ENCODE data around the gene CTNNBIP1. TPM values are rescaled to one million over a fixed set of nuclear protein-coding genes. Genes with fewer than 3 reads are reported as not detected.

The CTNNBIP1 gene
- total RNA-seq, 1 donor from 2014 or later, result 47.6 TPM

GRCh38 chr1:9846611-9847171 lies 63.4 kb downstream of the CTNNBIP1 start:
- DNase-seq, result no peak
- Histone ChIP-seq H3K27ac (no peak overlapping the region), H3K4me1 (no peaks in the 10 kb centered on the region), H3K36me3 (peaks cover 6% of the 10 kb centered on the region), H3K4me3 (no peak overlapping the region), H3K27me3 (no peaks in the 10 kb centered on the region), H3K9me3 (no peaks in the 10 kb centered on the region)
- ATAC-seq, result no peak
- TF ChIP-seq CTCF (IDR thresholded peaks at IDR 0.05), result no peak
- intact Hi-C loops (cut with DNase I), result no loop called here

GRCh38 chr1:9845914-9846313 lies 64.2 kb downstream of the CTNNBIP1 start:
- TF ChIP-seq CTCF (IDR thresholded peaks at IDR 0.05), result no peak
- H3K27ac ChIP-seq, result no peak overlapping the region
- peaks cover 6% of the 10 kb centered on the region for H3K36me3 ChIP-seq
- H3K4me1 ChIP-seq, result no peaks in the 10 kb centered on the region
- no peaks in the 10 kb centered on the region for H3K9me3 ChIP-seq
- intact Hi-C loops (cut with DNase I), result no loop called here
- peak; percentile 5 for ATAC-seq
- no peak for DNase-seq
- H3K27me3 ChIP-seq, result no peaks in the 10 kb centered on the region
- no peak overlapping the region for H3K4me3 ChIP-seq

- H3K27me3 ChIP-seq, result no peaks in the 10 kb centered on the region
- no peak overlapping the region for H3K27ac ChIP-seq
- H3K4me1 ChIP-seq, result no peaks in the 10 kb centered on the region
- DNase-seq (no peak), ATAC-seq (no peak)
- no peaks in the 10 kb centered on the region for H3K9me3 ChIP-seq
- no peak for TF ChIP-seq CTCF (IDR thresholded peaks at IDR 0.05)
- intact Hi-C loops (cut with DNase I), result no loop called here
- H3K4me3 ChIP-seq, result no peak overlapping the region
- H3K36me3 ChIP-seq, result peaks cover 4% of the 10 kb centered on the region
Measured at GRCh38 chr1:9844756-9845155, 65.3 kb downstream of the CTNNBIP1 start.

GRCh38 chr1:9844106-9844505 lies 66.0 kb downstream of the CTNNBIP1 start:
- Histone ChIP-seq H3K36me3 (no peaks in the 10 kb centered on the region), H3K27me3 (no peaks in the 10 kb centered on the region), H3K4me3 (no peak overlapping the region), H3K27ac (no peak overlapping the region), H3K9me3 (no peaks in the 10 kb centered on the region), H3K4me1 (no peaks in the 10 kb centered on the region)
- DNase-seq (no peak), ATAC-seq (no peak)
- no peak for TF ChIP-seq CTCF (IDR thresholded peaks at IDR 0.05)
- intact Hi-C loops (cut with DNase I), result no loop called here

- no peaks in the 10 kb centered on the region for H3K4me1 ChIP-seq
- H3K27ac ChIP-seq, result no peak overlapping the region
- H3K27me3 ChIP-seq, result no peaks in the 10 kb centered on the region
- H3K9me3 ChIP-seq, result no peaks in the 10 kb centered on the region
- intact Hi-C loops (cut with DNase I), result no loop called here
- DNase-seq, result no peak
- H3K36me3 ChIP-seq, result no peaks in the 10 kb centered on the region
- TF ChIP-seq CTCF (IDR thresholded peaks at IDR 0.05), result no peak
- ATAC-seq, result no peak
- no peak overlapping the region for H3K4me3 ChIP-seq
Measured at GRCh38 chr1:9843576-9843945, 66.5 kb downstream of the CTNNBIP1 start.
